Measurements from ENCODE around the gene EFNB3. TPM values are rescaled to one million over a fixed set of nuclear protein-coding genes. Genes with fewer than 3 reads are reported as not detected.

Gene EFNB3
- total and polyA plus RNA-seq, 8 donors: 0.29 to 2.9 (median 1.3) TPM; not detected in 2

DNA sequence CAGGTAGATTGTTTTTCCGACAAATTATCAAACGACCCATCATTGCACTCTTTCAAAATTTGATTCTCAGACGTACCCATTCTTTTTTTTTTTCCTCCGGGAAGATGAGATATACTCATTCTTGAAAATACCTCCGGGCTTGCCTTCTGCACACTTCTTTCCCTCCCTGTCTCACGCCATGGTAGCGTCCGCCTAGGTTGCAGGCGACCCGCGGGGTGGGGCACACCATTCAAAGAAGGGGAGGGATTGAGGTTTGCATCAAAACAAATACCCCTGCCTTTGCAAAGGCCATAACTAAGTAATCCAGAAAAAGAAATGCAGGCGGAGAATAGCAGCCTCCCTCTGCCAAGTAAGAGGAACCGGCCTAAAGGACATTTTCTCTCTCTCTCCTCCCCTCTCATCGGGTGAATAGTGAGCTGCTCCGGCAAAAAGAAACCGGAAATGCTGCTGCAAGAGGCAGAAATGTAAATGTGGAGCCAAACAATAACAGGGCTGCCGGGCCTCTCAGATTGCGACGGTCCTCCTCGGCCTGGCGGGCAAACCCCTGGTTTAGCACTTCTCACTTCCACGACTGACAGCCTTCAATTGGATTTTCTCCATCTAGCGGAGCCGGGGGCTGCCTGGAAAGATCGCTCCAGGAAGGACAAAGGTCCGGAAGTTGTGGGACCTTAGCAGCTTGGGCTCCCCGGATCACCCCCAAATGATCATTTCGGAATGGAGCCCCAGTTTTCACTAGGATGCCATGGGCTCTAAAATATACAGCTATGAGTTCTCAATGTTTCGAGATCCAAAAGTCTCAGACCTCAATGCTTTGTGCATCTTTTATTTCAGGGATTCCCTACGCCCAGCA is 18.6 kb upstream of the EFNB3 start:
- intact Hi-C loops (cut with DNase I; ENCODE audit: low total_unique reads): loop anchor here (10.0 kb wide), 1 partner anchor 52 kb away; the partner anchor contains the start of gene SHBG
- Histone ChIP-seq H3K4me1 (peaks cover 22 to 52% (median 37%) of the 10 kb centered on the region in 4 donors), H3K4me3 (peak overlapping the region; percentile 80 to 95 (median 86)), H3K27me3 (no peaks in the 10 kb centered on the region), H3K9me3 (no peaks in the 10 kb centered on the region), H3K27ac (peak overlapping the region; percentile 83 to 98 (median 97)), H3K36me3 (peaks cover 0 to 9% (median under 1%) of the 10 kb centered on the region in 4 donors)
- peak in 2 of 4 donors; percentile 43 to 69 for TF ChIP-seq POLR2A (IDR thresholded peaks at IDR 0.05)
- TF ChIP-seq POLR2AphosphoS5 (IDR thresholded peaks at IDR 0.05): peak; percentile 80 to 95 (median 89)
- TF ChIP-seq, protein P1, sequence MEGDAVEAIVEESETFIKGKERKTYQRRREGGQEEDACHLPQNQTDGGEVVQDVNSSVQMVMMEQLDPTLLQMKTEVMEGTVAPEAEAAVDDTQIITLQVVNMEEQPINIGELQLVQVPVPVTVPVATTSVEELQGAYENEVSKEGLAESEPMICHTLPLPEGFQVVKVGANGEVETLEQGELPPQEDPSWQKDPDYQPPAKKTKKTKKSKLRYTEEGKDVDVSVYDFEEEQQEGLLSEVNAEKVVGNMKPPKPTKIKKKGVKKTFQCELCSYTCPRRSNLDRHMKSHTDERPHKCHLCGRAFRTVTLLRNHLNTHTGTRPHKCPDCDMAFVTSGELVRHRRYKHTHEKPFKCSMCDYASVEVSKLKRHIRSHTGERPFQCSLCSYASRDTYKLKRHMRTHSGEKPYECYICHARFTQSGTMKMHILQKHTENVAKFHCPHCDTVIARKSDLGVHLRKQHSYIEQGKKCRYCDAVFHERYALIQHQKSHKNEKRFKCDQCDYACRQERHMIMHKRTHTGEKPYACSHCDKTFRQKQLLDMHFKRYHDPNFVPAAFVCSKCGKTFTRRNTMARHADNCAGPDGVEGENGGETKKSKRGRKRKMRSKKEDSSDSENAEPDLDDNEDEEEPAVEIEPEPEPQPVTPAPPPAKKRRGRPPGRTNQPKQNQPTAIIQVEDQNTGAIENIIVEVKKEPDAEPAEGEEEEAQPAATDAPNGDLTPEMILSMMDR (IDR thresholded peaks at IDR 0.05): no peak
- no peak for TF ChIP-seq EP300 (IDR thresholded peaks at IDR 0.05)
- 0 to 1% (median 1%) methylated on average over 30 of the region's 30 CpGs for WGBS, 5 donors
- DNase-seq: peak; percentile 76 to 93

DNA sequence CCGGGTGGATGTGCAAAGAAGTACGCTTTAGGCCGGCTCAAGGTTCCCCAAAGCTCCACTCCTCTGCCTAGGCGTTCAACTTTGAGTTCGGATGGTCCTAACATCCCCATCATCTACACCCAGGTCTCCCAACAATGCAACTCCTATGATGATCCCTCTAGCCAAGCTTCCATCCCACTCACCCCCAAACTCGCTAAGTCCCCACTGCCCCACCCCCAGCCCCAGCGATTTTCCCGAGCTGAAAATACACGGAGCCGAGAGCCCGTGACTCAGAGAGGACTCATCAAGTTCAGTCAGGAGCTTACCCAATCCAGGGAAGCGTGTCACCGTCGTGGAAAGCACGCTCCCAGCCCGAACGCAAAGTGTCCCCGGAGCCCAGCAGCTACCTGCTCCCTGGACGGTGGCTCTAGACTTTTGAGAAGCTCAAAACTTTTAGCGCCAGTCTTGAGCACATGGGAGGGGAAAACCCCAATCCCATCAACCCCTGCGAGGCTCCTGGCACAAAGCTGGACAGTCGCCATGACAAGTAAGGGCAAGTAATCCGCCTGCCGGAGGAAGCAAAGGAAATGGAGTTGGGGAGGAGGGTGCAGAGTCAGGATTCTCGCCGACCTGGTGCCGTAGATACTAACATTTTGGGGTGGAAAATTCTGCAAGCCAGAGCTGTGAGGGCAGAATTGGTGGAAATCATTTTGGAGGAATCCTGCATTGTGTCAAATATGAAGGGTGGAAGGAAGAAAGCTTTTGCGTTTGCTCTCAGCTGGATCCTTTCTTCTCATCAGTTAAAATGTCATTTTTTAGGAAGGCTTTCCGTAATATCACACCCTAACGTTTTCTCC is 17.7 kb upstream of the EFNB3 start, which contains the start of gene TP53:
Gene TP53 (minus strand): TSS at position 419 of the 836 bp plus-strand sequence. CDS start 10,896 bp downstream, outside the sequence.
- peak within 1 kb of the TSS; percentile 80 to 95 (median 86) for H3K4me3 ChIP-seq
- H3K27ac ChIP-seq: peak within 1 kb of the TSS; percentile 83 to 98 (median 97)
- no peaks in the 10 kb centered on the region for H3K27me3 ChIP-seq
- TF ChIP-seq POLR2AphosphoS5 (IDR thresholded peaks at IDR 0.05): peak; percentile 87 to 95 (median 90)
- TF ChIP-seq, protein P1 (IDR thresholded peaks at IDR 0.05): no peak
- no peak for TF ChIP-seq EP300 (IDR thresholded peaks at IDR 0.05)
- TF ChIP-seq POLR2A (IDR thresholded peaks at IDR 0.05): peak in 2 of 4 donors; percentile 52 to 53
- peaks cover 0 to 18% (median 4%) of the 10 kb centered on the region in 4 donors for H3K36me3 ChIP-seq
- no peaks in the 10 kb centered on the region for H3K9me3 ChIP-seq
- peaks cover 22 to 52% (median 37%) of the 10 kb centered on the region in 4 donors for H3K4me1 ChIP-seq
- 0 to 1% (median 0%) methylated on average over 25 to 30 of the region's 30 CpGs for WGBS, 5 donors
- DNase-seq: peak; percentile 90 to 97
- intact Hi-C loops (cut with DNase I; ENCODE audit: low total_unique reads): loop anchor here (10.0 kb wide), 1 partner anchor 52 kb away; the partner anchor contains the start of gene SHBG

DNA sequence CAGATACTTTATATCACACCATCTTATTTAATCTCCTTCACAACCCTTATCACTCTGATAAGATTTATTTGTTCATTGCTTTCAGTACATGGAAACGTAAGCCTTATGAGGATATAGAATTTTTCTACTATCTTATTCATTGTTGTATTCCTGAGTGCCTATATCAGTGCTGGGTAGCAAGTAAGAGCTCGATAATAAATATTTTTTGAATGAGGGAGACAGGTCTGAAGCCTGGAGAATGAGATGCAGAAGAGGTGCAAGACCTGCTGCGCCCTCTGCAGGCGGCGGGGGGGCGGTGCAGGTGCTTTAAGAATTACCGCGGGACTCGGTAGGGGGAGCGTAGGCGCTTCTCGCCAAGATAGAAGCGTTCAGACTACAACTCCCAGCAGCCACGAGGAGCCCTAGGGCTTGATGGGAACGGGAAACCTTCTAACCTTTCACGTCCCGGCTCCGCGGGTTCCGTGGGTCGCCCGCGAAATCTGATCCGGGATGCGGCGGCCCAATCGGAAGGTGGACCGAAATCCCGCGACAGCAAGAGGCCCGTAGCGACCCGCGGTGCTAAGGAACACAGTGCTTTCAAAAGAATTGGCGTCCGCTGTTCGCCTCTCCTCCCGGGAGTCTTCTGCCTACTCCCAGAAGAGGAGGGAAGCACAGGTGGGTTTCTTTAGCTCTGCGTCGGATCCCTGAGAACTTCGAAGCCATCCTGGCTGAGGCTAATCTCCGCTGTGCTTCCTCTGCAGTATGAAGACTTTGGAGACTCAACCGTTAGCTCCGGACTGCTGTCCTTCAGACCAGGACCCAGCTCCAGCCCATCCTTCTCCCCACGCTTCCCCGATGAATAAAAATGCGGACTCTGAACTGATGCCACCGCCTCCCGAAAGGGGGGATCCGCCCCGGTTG is 16.8 kb upstream of the EFNB3 start, which contains the start of gene WRAP53:
Gene WRAP53 (plus strand): TSS at position 570 of the 900 bp plus-strand sequence. CDS start 172 bp downstream, at position 742.
- 0 to 1% (median 1%) methylated on average over 27 to 51 of the region's 51 CpGs for WGBS, 5 donors
- peak within 1 kb of the TSS; percentile 83 to 98 (median 97) for H3K27ac ChIP-seq
- intact Hi-C loops (cut with DNase I; ENCODE audit: low total_unique reads): loop anchor here (10.0 kb wide), 1 partner anchor 53 kb away; the partner anchor contains the start of gene SHBG
- no peaks in the 10 kb centered on the region for H3K27me3 ChIP-seq
- peaks cover 0 to 24% (median 7%) of the 10 kb centered on the region in 4 donors for H3K36me3 ChIP-seq
- peak within 1 kb of the TSS; percentile 80 to 95 (median 86) for H3K4me3 ChIP-seq
- peak; percentile 98 to 99 for DNase-seq
- H3K4me1 ChIP-seq: peaks cover 22 to 47% (median 35%) of the 10 kb centered on the region in 4 donors
- TF ChIP-seq POLR2AphosphoS5 (IDR thresholded peaks at IDR 0.05) (peak; percentile 48 to 93 (median 64)), EP300 (IDR thresholded peaks at IDR 0.05) (no peak), POLR2A (IDR thresholded peaks at IDR 0.05) (no peak)
- TF ChIP-seq, protein P1 (IDR thresholded peaks at IDR 0.05): peak in 6 of 7 experiments; percentile 62 to 100 (median 99)
- H3K9me3 ChIP-seq: no peaks in the 10 kb centered on the region

Data from stomach (tissue), 9 donors.